Muscle of back (tissue), 13 donors: ENCODE data around the gene ZNF224. TPM values are rescaled to one million over a fixed set of nuclear protein-coding genes. Genes with fewer than 3 reads are reported as not detected.

Source experiments
- DNase-seq, 3 donors: peaks; one replicate each; pipeline versions ENCODE4 v3.0.0 to v3.0.0-alpha.2; 2013
- long read RNA-seq, 9 donors: transcript quantifications; one replicate each; lab custom pipeline, GENCODE V29; 2026
- polyA plus RNA-seq, 10 donors: library from polyadenylated mRNA; unstranded; fragments of 120-200 nt; gene quantifications; one replicate each; pipeline ENCODE4 v1.2.1, GENCODE V29; 2013; ENCODE audit not compliant: insufficient read length in 10 of 10

The ZNF224 gene
- 10 to 100 TPM in 9 of 10 donors, 1 to 10 TPM in 1; 9.7 to 29.4 (median 14.0) TPM for polyA plus RNA-seq
- long read RNA-seq, donor 1, partial matches to known transcripts = 0 of 3 reads
- long read RNA-seq, donor 1, other reads (novel, unspliced or antisense) = 0 of 3 reads
- long read RNA-seq, donor 2, partial matches to known transcripts = 0 of 6 reads
- long read RNA-seq, donor 2, other reads (novel, unspliced or antisense) = 0 of 6 reads
- long read RNA-seq, donor 3 = 0 reads
- long read RNA-seq, donor 4, partial matches to known transcripts = 0 of 3 reads
- long read RNA-seq, donor 4, other reads (novel, unspliced or antisense) = 0 of 3 reads
- long read RNA-seq, donor 5, partial matches to known transcripts = 0 of 6 reads
- long read RNA-seq, donor 5, other reads (novel, unspliced or antisense) = 0 of 6 reads
- long read RNA-seq, donor 6, transcript ZNF224-208 (1 exons, 2,994 nt) = major isoform, 5 of 8 reads
- long read RNA-seq, donor 6, partial matches to known transcripts = 0 of 8 reads
- long read RNA-seq, donor 6, other reads (novel, unspliced or antisense) = 0 of 8 reads
- long read RNA-seq, donor 7, partial matches to known transcripts = 0 of 5 reads
- long read RNA-seq, donor 7, other reads (novel, unspliced or antisense) = 0 of 5 reads
- long read RNA-seq, donor 8, partial matches to known transcripts = 0 of 5 reads
- long read RNA-seq, donor 8, other reads (novel, unspliced or antisense) = 0 of 5 reads
- long read RNA-seq, donor 9, partial matches to known transcripts = 0 of 1 reads
- long read RNA-seq, donor 9, other reads (novel, unspliced or antisense) = 0 of 1 reads

- DNase-seq = peak; percentile 94 to 98 (median 95)
These were observed at the start of gene ZNF224 for GRCh38 chr19:44093931-44094765. TSS of gene ZNF224 (plus strand) at chr19:44094361. CDS start at chr19:44097874, 3,513 bp downstream.

- peak in 2 of 3 donors; percentile 2 to 4 for DNase-seq
These were observed 43.2 kb upstream of the ZNF224 start for GRCh38 chr19:44050740-44051649.

- peak; percentile 96 to 98 (median 97) for DNase-seq
These were observed 42.3 kb upstream of the ZNF224 start, which contains the start of gene ZNF223 for GRCh38 chr19:44051650-44052402. TSS of gene ZNF223 (plus strand) at chr19:44052036. CDS start at chr19:44055177, 3,141 bp downstream.

GRCh38 chr19:44055870-44056269, 38.3 kb upstream of the ZNF224 start:
- DNase-seq = no peak

- no peak for DNase-seq
These were observed 34.9 kb upstream of the ZNF224 start for GRCh38 chr19:44059229-44059628.

- no peak for DNase-seq
These were observed 33.1 kb upstream of the ZNF224 start for GRCh38 chr19:44061038-44061437.

GRCh38 chr19:44066305-44066704, 27.9 kb upstream of the ZNF224 start:
- DNase-seq = no peak

GRCh38 chr19:44069415-44069814, 24.7 kb upstream of the ZNF224 start:
- no peak for DNase-seq

GRCh38 chr19:44071824-44072542, 22.2 kb upstream of the ZNF224 start, which contains the start of gene ZNF284:
TSS of gene ZNF284 (plus strand) at chr19:44072159. CDS start at chr19:44076390, 4,231 bp downstream.
- DNase-seq = peak; percentile 92 to 96 (median 94)

GRCh38 chr19:44072543-44073401, 21.4 kb upstream of the ZNF224 start:
- peak in 1 of 3 donors; percentile 17 for DNase-seq

- DNase-seq = no peak
These were observed 17.8 kb upstream of the ZNF224 start for GRCh38 chr19:44076325-44076724.

- no peak for DNase-seq
These were observed 2.1 kb upstream of the ZNF224 start for GRCh38 chr19:44092108-44092507.

- DNase-seq = no peak
These were observed 13.6 kb downstream of the ZNF224 start for GRCh38 chr19:44107751-44108150.

GRCh38 chr19:44109458-44109857, 15.3 kb downstream of the ZNF224 start:
- DNase-seq = no peak

GRCh38 chr19:44111910-44112463, 17.8 kb downstream of the ZNF224 start:
- DNase-seq = peak; percentile 10 to 44 (median 17)

- DNase-seq = no peak
These were observed 18.6 kb downstream of the ZNF224 start for GRCh38 chr19:44112802-44113137.

- peak; percentile 99 for DNase-seq
These were observed 19.1 kb downstream of the ZNF224 start, which contains the start of gene ZNF225 for GRCh38 chr19:44113138-44113783. TSS of gene ZNF225 (plus strand) at chr19:44113399. CDS start at chr19:44115828, 2,429 bp downstream.
